ENCODE results near the gene CFAP90.

Gene CFAP90

DNA sequence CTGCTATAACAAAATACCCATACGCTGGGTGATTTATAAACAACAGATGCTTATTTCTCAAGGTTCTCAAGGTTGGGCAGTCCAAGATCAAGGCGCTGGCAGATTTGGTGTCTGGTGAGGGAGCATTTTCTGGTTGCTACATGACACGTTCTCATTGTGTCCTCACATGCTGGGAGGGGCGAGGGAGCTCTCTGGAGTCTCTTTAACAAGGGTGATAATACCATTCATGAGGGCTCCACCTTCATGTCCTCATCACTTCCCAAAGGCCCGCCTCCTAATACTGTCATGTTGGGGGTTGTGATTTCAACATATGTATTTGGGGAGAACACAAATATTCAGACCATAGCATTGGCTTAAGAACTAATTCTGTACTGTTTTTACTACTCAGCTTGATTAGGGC lies 4.6 kb downstream of the CFAP90 start:
- Histone ChIP-seq H3K9me2 (replicated peaks; ENCODE audit: control insufficient read depth, low read length) (no peaks in the 10 kb centered on the region), H3F3A (ENCODE audit: control insufficient read depth, insufficient read depth) (no peaks in the 10 kb centered on the region), H3K27me3 (ENCODE audit: control insufficient read depth, low read length) (peaks cover 2% of the 10 kb centered on the region), H4K20me1 (ENCODE audit: control insufficient read depth, insufficient read depth, low read depth, low read length) (no peaks in the 10 kb centered on the region), H3K36me3 (ENCODE audit: control insufficient read depth, low read length) (no peaks in the 10 kb centered on the region), H3K27ac (ENCODE audit: low read depth, low read length) (no peak overlapping the region), H3K4me1 (ENCODE audit: control insufficient read depth, low read length) (no peaks in the 10 kb centered on the region), H3K4me2 (ENCODE audit: low read length) (no peak overlapping the region), H3K9me3 (ENCODE audit: control insufficient read depth, insufficient read depth, low read length) (no peaks in the 10 kb centered on the region; the same call in 1 of the 2 replicates), H3K79me2 (ENCODE audit: control insufficient read depth, low read length) (no peaks in the 10 kb centered on the region), H3K4me3 (ENCODE audit: low read length) (no peak overlapping the region)
- TF ChIP-seq, protein P1, sequence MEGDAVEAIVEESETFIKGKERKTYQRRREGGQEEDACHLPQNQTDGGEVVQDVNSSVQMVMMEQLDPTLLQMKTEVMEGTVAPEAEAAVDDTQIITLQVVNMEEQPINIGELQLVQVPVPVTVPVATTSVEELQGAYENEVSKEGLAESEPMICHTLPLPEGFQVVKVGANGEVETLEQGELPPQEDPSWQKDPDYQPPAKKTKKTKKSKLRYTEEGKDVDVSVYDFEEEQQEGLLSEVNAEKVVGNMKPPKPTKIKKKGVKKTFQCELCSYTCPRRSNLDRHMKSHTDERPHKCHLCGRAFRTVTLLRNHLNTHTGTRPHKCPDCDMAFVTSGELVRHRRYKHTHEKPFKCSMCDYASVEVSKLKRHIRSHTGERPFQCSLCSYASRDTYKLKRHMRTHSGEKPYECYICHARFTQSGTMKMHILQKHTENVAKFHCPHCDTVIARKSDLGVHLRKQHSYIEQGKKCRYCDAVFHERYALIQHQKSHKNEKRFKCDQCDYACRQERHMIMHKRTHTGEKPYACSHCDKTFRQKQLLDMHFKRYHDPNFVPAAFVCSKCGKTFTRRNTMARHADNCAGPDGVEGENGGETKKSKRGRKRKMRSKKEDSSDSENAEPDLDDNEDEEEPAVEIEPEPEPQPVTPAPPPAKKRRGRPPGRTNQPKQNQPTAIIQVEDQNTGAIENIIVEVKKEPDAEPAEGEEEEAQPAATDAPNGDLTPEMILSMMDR (IDR thresholded peaks at IDR 0.05; ENCODE audit: low read depth, low read length, poor library complexity, severe bottlenecking), result no peak
- TF ChIP-seq EZH2phosphoT487 (IDR thresholded peaks at IDR 0.05; ENCODE audit: borderline replicate concordance, low read length), result no peak

DNA sequence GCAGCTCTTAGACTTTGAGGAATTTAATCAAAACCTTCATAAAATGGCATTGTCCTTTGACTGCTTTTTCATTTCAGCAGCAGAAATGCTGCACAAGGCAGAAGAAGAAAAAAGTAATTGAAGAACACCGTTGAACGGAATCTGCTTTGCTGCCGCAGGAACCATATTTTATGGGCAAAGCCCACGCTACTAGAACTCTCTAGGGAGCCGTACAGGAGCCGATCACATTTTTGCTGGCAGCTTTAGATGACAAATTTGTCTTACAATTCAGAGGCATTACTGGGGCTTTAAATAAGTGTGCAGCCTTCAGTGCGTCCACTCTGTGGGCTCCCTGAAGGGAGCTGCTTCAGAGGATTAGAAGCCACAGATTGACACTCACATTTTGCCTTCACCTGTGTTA lies 5.4 kb downstream of the CFAP90 start:
- Histone ChIP-seq H3K4me1 (ENCODE audit: control insufficient read depth, low read length) (no peaks in the 10 kb centered on the region), H3K36me3 (ENCODE audit: control insufficient read depth, low read length) (no peaks in the 10 kb centered on the region), H3K27ac (ENCODE audit: low read depth, low read length) (no peak overlapping the region), H3K9me2 (replicated peaks; ENCODE audit: control insufficient read depth, low read length) (no peaks in the 10 kb centered on the region), H3K4me3 (ENCODE audit: low read length) (no peak overlapping the region), H4K20me1 (ENCODE audit: control insufficient read depth, insufficient read depth, low read depth, low read length) (no peaks in the 10 kb centered on the region), H3K27me3 (ENCODE audit: control insufficient read depth, low read length) (peaks cover 2% of the 10 kb centered on the region), H3F3A (ENCODE audit: control insufficient read depth, insufficient read depth) (no peaks in the 10 kb centered on the region), H3K9me3 (ENCODE audit: control insufficient read depth, insufficient read depth, low read length) (no peaks in the 10 kb centered on the region), H3K79me2 (ENCODE audit: control insufficient read depth, low read length) (no peaks in the 10 kb centered on the region), H3K4me2 (ENCODE audit: low read length) (no peak overlapping the region)
- TF ChIP-seq, protein P1 (IDR thresholded peaks at IDR 0.05; ENCODE audit: low read depth, low read length, poor library complexity, severe bottlenecking), result no peak
- TF ChIP-seq EZH2phosphoT487 (IDR thresholded peaks at IDR 0.05; ENCODE audit: borderline replicate concordance, low read length), result no peak

DNA sequence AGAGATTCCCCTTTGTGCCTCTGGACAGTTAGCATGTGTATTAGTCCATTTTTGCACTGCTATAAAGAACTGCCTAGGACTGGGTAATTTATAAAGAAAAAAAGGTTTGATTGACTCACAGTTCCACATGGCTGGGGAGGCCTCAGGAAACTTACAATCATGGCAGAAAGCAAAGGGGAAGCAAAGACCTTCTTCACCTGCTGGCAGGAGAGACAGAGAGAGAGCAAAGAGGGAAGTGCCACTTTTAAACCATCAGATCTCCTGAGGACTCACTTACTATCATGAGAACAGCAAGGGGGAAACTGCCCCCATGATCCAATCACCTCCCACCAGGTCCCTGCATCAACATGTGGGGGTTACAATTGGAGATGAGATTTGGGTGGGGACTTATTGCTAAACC lies 6.0 kb downstream of the CFAP90 start:
- Histone ChIP-seq H3K9me3 (ENCODE audit: control insufficient read depth, insufficient read depth, low read length) (no peaks in the 10 kb centered on the region), H3K9me2 (replicated peaks; ENCODE audit: control insufficient read depth, low read length) (no peaks in the 10 kb centered on the region; the same call in 1 of the 2 replicates), H3K27me3 (ENCODE audit: control insufficient read depth, low read length) (peaks cover 2% of the 10 kb centered on the region), H3K4me3 (ENCODE audit: low read length) (no peak overlapping the region), H3K79me2 (ENCODE audit: control insufficient read depth, low read length) (no peaks in the 10 kb centered on the region), H3K27ac (ENCODE audit: low read depth, low read length) (no peak overlapping the region), H3K4me1 (ENCODE audit: control insufficient read depth, low read length) (no peaks in the 10 kb centered on the region), H4K20me1 (ENCODE audit: control insufficient read depth, insufficient read depth, low read depth, low read length) (no peaks in the 10 kb centered on the region), H3F3A (ENCODE audit: control insufficient read depth, insufficient read depth) (no peaks in the 10 kb centered on the region), H3K36me3 (ENCODE audit: control insufficient read depth, low read length) (no peaks in the 10 kb centered on the region), H3K4me2 (ENCODE audit: low read length) (no peak overlapping the region)
- TF ChIP-seq, protein P1 (IDR thresholded peaks at IDR 0.05; ENCODE audit: low read depth, low read length, poor library complexity, severe bottlenecking), result no peak
- TF ChIP-seq EZH2phosphoT487 (IDR thresholded peaks at IDR 0.05; ENCODE audit: borderline replicate concordance, low read length), result no peak
